ENCODE results near the gene SMTNL2.

SMTNL2 gene

GRCh38 chr17:4584101-4584916 lies at the start of gene SMTNL2:
Gene SMTNL2, plus strand, starts transcription at chr17:4584529. Its CDS starts 77 bp downstream, at chr17:4584606.
- no peak for DNase-seq

GRCh38 chr17:4534928-4535666 lies 49.2 kb upstream of the SMTNL2 start:
- no peak for DNase-seq

GRCh38 chr17:4535667-4536258 lies 48.6 kb upstream of the SMTNL2 start:
- no peak for DNase-seq

GRCh38 chr17:4536259-4536741 lies 48.0 kb upstream of the SMTNL2 start:
- no peak for DNase-seq

- no peak for DNase-seq
These were observed 47.5 kb upstream of the SMTNL2 start for GRCh38 chr17:4536742-4537411.

GRCh38 chr17:4537451-4538235 lies 46.7 kb upstream of the SMTNL2 start:
- no peak for DNase-seq

- DNase-seq: no peak
These were observed 45.9 kb upstream of the SMTNL2 start for GRCh38 chr17:4538236-4539002.

- DNase-seq: no peak
These were observed 45.3 kb upstream of the SMTNL2 start for GRCh38 chr17:4539025-4539424.

GRCh38 chr17:4539576-4540223 lies 44.6 kb upstream of the SMTNL2 start:
- no peak for DNase-seq

GRCh38 chr17:4540224-4540651 lies 44.1 kb upstream of the SMTNL2 start:
- DNase-seq: no peak

GRCh38 chr17:4540687-4541327 lies 43.5 kb upstream of the SMTNL2 start:
- DNase-seq: no peak

- no peak for DNase-seq
These were observed 42.9 kb upstream of the SMTNL2 start for GRCh38 chr17:4541328-4542002.

- no peak for DNase-seq
These were observed 42.2 kb upstream of the SMTNL2 start for GRCh38 chr17:4542003-4542725.

GRCh38 chr17:4542726-4543191 lies 41.6 kb upstream of the SMTNL2 start:
- no peak for DNase-seq

GRCh38 chr17:4543557-4544026 lies 40.7 kb upstream of the SMTNL2 start:
- no peak for DNase-seq

- no peak for DNase-seq
These were observed 40.0 kb upstream of the SMTNL2 start for GRCh38 chr17:4544135-4544950.

- no peak for DNase-seq
These were observed 39.4 kb upstream of the SMTNL2 start for GRCh38 chr17:4544951-4545216.
